Loucy (cell line): Measurements from ENCODE around the gene MAP2K1.

Experiments
- EZH2phosphoT487 ChIP-seq: fragments of 200-600 bp; IDR thresholded peaks from 2 replicates; pipeline ENCODE4 v1.6.1; 2018; ENCODE audit warnings: antibody characterized with exemption, mild to moderate bottlenecking, moderate library complexity, borderline replicate concordance
- TF ChIP-seq, protein P1 (sequence below): fragments of 200-600 bp; sonication (generic); conservative IDR thresholded peaks from 2 replicates; pipeline ENCODE4 v1.5.1; 2014; ENCODE audit warnings: mild to moderate bottlenecking, antibody characterized with exemption, low read length

GRCh38 chr15:66459818-66460615, 73.3 kb downstream of the MAP2K1 start:
- TF ChIP-seq, protein P1, sequence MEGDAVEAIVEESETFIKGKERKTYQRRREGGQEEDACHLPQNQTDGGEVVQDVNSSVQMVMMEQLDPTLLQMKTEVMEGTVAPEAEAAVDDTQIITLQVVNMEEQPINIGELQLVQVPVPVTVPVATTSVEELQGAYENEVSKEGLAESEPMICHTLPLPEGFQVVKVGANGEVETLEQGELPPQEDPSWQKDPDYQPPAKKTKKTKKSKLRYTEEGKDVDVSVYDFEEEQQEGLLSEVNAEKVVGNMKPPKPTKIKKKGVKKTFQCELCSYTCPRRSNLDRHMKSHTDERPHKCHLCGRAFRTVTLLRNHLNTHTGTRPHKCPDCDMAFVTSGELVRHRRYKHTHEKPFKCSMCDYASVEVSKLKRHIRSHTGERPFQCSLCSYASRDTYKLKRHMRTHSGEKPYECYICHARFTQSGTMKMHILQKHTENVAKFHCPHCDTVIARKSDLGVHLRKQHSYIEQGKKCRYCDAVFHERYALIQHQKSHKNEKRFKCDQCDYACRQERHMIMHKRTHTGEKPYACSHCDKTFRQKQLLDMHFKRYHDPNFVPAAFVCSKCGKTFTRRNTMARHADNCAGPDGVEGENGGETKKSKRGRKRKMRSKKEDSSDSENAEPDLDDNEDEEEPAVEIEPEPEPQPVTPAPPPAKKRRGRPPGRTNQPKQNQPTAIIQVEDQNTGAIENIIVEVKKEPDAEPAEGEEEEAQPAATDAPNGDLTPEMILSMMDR = no peak
- no peak for TF ChIP-seq EZH2phosphoT487
